ENCODE results near the gene CTXND2. TPM values are rescaled to one million over a fixed set of nuclear protein-coding genes. Genes with fewer than 3 reads are reported as not detected.
"Not testable (repeated sequence)": the region's sequence is repeated elsewhere in the genome, so short reads cannot be mapped to it uniquely, and the experiment has no call there.

The CTXND2 gene
- total RNA-seq, 1 experiment from 2014 or later, result not detected

DNA sequence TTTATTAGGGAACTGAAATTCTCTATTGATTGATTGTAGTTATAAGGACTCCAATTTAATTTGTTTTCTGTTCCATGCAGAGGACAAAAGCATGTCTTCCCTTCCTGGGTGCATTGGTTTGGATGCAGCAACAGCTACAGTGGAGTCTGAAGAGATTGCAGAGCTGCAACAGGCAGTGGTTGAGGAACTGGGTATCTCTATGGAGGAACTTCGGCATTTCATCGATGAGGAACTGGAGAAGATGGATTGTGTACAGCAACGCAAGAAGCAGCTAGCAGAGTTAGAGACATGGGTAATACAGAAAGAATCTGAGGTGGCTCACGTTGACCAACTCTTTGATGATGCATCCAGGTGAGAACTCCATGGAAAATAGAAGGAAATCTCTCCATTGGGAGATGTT, 40.7 kb downstream of the CTXND2 start:
- Histone ChIP-seq H3K9me3 (peaks cover 4% of the 10 kb centered on the region; the same call in 1 of the 2 replicates), H3K4me1 (no peaks in the 10 kb centered on the region; the same call in none of the 2 replicates), H3K27me3 (replicated peaks; ENCODE audit: control insufficient read depth, insufficient read depth, low read length) (no peaks in the 10 kb centered on the region), H3K36me3 (ENCODE audit: control insufficient read depth, insufficient read depth, low read length) (peaks cover 2% of the 10 kb centered on the region), H3K4me3 (ENCODE audit: low read depth, low read length) (no peak overlapping the region)
- TF ChIP-seq, protein P1, sequence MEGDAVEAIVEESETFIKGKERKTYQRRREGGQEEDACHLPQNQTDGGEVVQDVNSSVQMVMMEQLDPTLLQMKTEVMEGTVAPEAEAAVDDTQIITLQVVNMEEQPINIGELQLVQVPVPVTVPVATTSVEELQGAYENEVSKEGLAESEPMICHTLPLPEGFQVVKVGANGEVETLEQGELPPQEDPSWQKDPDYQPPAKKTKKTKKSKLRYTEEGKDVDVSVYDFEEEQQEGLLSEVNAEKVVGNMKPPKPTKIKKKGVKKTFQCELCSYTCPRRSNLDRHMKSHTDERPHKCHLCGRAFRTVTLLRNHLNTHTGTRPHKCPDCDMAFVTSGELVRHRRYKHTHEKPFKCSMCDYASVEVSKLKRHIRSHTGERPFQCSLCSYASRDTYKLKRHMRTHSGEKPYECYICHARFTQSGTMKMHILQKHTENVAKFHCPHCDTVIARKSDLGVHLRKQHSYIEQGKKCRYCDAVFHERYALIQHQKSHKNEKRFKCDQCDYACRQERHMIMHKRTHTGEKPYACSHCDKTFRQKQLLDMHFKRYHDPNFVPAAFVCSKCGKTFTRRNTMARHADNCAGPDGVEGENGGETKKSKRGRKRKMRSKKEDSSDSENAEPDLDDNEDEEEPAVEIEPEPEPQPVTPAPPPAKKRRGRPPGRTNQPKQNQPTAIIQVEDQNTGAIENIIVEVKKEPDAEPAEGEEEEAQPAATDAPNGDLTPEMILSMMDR (IDR thresholded peaks at IDR 0.05; ENCODE audit: insufficient read depth in 1 of 2, low read depth in 1 of 2, low read length in 1 of 2, severe bottlenecking in 1 of 2, unreplicated experiment in 1 of 2), result no peak
- POLR2A ChIA-PET, result no interaction called here
- DNase-seq, result no peak
- Mint-ChIP-seq H3K9me3 (ENCODE audit: unreplicated experiment) (peaks cover 6% of the 10 kb centered on the region), H3K27me3 (ENCODE audit: insufficient read depth, unreplicated experiment) (no peaks in the 10 kb centered on the region), H3K36me3 (ENCODE audit: insufficient read depth, unreplicated experiment) (peaks cover 56% of the 10 kb centered on the region), H3K4me3 (ENCODE audit: unreplicated experiment) (peak overlapping the region; percentile 92), H3K4me1 (ENCODE audit: low read depth, unreplicated experiment) (peaks cover 1% of the 10 kb centered on the region), H3K27ac (ENCODE audit: unreplicated experiment) (no peak overlapping the region)
- intact Hi-C loops (cut with micrococcal nuclease; ENCODE audit: unreplicated experiment), result loop anchor here (5.0 to 10.0 kb wide), 2 partner anchors 80 to 303 kb away; partner anchors contain the start of genes ENSA, MINDY1 and PRUNE1
- CTCF ChIA-PET, result no interaction called here
- BruUV-seq (replicated peaks), result no TSS peak

DNA sequence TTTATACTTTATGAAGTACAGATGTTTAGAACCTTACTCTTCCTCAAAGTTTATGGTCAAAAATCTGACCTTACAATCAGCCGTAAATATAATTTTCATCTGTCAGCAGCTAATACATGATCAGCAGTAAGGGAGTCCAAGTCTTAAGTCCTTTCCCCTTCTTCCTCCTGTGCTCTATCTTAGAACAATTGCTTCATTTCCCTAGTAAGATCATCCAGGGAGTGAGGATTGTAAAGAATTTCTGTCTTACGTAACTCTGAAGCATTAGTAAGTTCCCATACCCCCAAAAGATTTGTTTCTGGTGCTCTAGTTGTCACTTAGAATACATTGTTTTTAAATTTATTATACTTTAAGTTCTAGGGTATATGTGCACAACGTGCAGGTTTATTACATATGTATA, 41.4 kb downstream of the CTXND2 start:
- Mint-ChIP-seq H3K27me3 (ENCODE audit: insufficient read depth, unreplicated experiment) (no peaks in the 10 kb centered on the region), H3K4me1 (ENCODE audit: low read depth, unreplicated experiment) (no peaks in the 10 kb centered on the region), H3K4me3 (ENCODE audit: unreplicated experiment) (no peak overlapping the region), H3K27ac (ENCODE audit: unreplicated experiment) (no peak overlapping the region), H3K36me3 (ENCODE audit: insufficient read depth, unreplicated experiment) (peaks cover 63% of the 10 kb centered on the region), H3K9me3 (ENCODE audit: unreplicated experiment) (peaks cover 10% of the 10 kb centered on the region)
- BruUV-seq (replicated peaks), result no TSS peak
- POLR2A ChIA-PET, result no interaction called here
- CTCF ChIA-PET, result no interaction called here
- TF ChIP-seq, protein P1 (IDR thresholded peaks at IDR 0.05; ENCODE audit: insufficient read depth in 1 of 2, low read depth in 1 of 2, low read length in 1 of 2, severe bottlenecking in 1 of 2, unreplicated experiment in 1 of 2), result no peak
- Histone ChIP-seq H3K27me3 (replicated peaks; ENCODE audit: control insufficient read depth, insufficient read depth, low read length) (no peaks in the 10 kb centered on the region), H3K36me3 (ENCODE audit: control insufficient read depth, insufficient read depth, low read length) (peaks cover 2% of the 10 kb centered on the region), H3K4me1 (no peaks in the 10 kb centered on the region; the same call in none of the 2 replicates), H3K9me3 (peaks cover 6% of the 10 kb centered on the region; the same call in 1 of the 2 replicates), H3K4me3 (ENCODE audit: low read depth, low read length) (no peak overlapping the region)
- no peak for DNase-seq
- intact Hi-C loops (cut with micrococcal nuclease; ENCODE audit: unreplicated experiment), result loop anchor here (5.0 to 10.0 kb wide), 2 partner anchors 79 to 303 kb away; partner anchors contain the start of genes ENSA, MINDY1 and PRUNE1

DNA sequence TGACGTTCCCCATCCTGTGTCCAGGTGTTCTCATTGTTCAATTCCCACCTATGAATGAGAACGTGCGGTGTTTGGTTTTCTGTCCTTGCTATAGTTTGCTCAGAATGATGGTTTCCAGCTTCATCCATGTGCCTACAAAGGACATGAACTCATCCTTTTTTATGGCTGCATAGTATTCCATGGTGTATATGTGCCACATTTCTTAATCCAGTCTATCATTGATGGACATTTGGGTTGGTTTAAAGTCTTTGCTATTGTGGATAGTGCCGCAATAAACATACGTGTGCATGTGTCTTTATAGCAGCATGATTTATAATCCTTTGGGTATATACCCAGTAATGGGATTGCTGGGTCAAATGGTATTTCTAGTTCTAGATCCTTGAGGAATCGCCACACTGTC, 41.8 kb downstream of the CTXND2 start:
- POLR2A ChIA-PET, result not testable (repeated sequence)

More for the DNA sequence above, 41.8 kb downstream of the CTXND2 start:
- H3K4me3 ChIP-seq (ENCODE audit: low read depth, low read length); DNase-seq; H3K27me3 Mint-ChIP-seq (ENCODE audit: insufficient read depth, unreplicated experiment); H3K36me3 ChIP-seq (ENCODE audit: control insufficient read depth, insufficient read depth, low read length); H3K9me3 ChIP-seq; CTCF ChIA-PET; H3K27ac Mint-ChIP-seq (ENCODE audit: unreplicated experiment); H3K4me3 Mint-ChIP-seq (ENCODE audit: unreplicated experiment); BruUV-seq (replicated peaks); H3K9me3 Mint-ChIP-seq (ENCODE audit: unreplicated experiment); H3K4me1 Mint-ChIP-seq (ENCODE audit: low read depth, unreplicated experiment); H3K27me3 ChIP-seq (replicated peaks; ENCODE audit: control insufficient read depth, insufficient read depth, low read length); H3K4me1 ChIP-seq: not testable (repeated sequence)
- peaks cover 67% of the 10 kb centered on the region for H3K36me3 Mint-ChIP-seq (ENCODE audit: insufficient read depth, unreplicated experiment)
- intact Hi-C loops (cut with micrococcal nuclease; ENCODE audit: unreplicated experiment), result loop anchor here (5.0 to 10.0 kb wide), 2 partner anchors 79 to 304 kb away; partner anchors contain the start of genes ENSA, MINDY1 and PRUNE1
